HL-60/S4 treated with retinoic acid at 250 ng/mL for 4 days and 3 days (cell line): ENCODE data around the gene OPRD1.
"Not testable (repeated sequence)": the region's sequence is repeated elsewhere in the genome, so short reads cannot be mapped to it uniquely, and the experiment has no call there.

Source experiments
- in situ Hi-C: fragments of 300-500 bp; cut with MboI; formaldehyde crosslinking; loops from 2 replicates; pipeline ENCODE4 v1.7.0; 2022; ENCODE audit warnings: low sequenced_read_pairs

The OPRD1 gene

GRCh38 chr1:28796352-28797211 lies 15.4 kb upstream of the OPRD1 start:
- in situ Hi-C loops = no loop called here

GRCh38 chr1:28800324-28800723 lies 11.6 kb upstream of the OPRD1 start:
- in situ Hi-C loops = no loop called here

DNA sequence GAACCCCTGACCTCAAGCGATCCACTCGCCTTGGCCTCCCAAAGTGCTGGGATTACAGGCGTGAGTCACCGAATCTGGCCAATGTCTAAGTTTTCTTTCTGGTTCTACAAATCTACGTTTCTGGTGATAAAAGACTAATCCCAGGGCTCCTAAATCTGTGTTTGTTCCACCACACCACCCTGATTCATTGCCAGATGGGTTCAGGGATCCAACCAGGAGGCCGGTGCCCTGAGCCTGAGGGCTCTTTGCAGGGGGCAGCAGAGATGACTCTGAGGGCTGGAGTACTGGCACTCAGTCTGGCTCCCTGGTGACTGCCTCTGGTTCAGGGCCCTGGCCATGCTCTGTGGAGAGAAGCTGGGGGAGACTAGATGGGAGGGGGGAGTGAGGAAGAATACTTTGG lies 10.5 kb upstream of the OPRD1 start:
- in situ Hi-C loops = no loop called here

- in situ Hi-C loops = no loop called here
These were observed 8.9 kb upstream of the OPRD1 start for GRCh38 chr1:28803051-28803450.

GRCh38 chr1:28803662-28804061 lies 8.3 kb upstream of the OPRD1 start:
- in situ Hi-C loops = no loop called here

DNA sequence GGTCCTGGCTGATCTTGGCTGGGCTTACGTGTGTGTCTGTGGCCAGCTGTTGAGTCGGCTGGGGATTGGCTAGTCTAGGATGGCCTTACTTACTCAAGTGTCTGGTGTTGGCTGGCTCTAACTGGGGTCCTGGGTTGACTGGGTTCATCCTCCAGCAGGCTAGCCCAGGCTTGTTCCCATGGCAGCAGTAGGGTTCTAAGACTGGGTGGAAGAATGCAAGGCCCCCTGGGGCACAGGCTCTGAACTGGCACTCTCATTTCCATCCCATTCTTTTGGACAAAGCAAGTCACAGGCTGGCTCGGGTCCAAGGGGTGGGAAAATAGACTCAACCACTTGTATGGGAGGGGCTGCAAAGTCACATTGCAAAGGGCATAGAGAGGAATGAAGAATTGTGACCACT lies 7.9 kb upstream of the OPRD1 start:
- in situ Hi-C loops = no loop called here

- in situ Hi-C loops = no loop called here
These were observed 4.9 kb upstream of the OPRD1 start for GRCh38 chr1:28807046-28807445.

DNA sequence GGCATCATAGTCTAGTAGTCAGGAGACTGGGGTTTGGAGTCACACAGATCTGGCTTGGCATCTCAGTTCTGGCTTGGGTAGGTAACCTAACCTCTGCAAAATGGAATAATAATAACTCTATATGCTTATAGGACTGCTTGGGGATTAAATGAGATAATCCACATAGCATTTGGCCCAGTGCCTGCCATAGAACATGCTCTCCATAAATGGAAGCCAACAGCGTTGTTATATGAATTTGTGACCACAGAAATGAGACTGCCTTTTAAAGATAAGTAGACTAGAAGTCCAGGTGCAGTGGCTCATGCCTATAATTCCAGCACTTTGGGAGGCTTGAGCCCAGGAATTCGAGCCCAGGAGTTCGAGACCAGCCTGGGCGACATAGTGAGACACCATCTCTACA lies 4.0 kb upstream of the OPRD1 start:
- in situ Hi-C loops = no loop called here

DNA sequence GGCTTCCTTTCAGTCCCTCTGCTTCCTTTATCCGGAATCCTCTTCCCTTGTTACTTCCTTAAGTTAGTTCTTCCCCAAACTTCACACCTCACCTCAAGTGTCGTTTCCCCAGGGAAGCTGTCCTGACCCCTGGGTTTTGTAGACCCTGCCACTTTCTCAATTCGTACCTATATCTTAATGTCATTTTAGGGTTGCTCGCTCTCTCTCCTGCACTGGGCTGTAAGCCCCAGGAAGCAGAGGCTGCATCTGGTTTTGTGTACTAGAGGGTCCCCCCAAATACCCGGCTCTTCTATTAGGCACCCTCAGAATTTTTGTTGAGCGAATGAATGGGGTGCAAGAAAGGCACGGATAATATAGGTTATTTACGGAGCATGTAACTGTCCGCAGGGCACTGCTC lies 603 bp upstream of the OPRD1 start:
- in situ Hi-C loops = no loop called here

DNA sequence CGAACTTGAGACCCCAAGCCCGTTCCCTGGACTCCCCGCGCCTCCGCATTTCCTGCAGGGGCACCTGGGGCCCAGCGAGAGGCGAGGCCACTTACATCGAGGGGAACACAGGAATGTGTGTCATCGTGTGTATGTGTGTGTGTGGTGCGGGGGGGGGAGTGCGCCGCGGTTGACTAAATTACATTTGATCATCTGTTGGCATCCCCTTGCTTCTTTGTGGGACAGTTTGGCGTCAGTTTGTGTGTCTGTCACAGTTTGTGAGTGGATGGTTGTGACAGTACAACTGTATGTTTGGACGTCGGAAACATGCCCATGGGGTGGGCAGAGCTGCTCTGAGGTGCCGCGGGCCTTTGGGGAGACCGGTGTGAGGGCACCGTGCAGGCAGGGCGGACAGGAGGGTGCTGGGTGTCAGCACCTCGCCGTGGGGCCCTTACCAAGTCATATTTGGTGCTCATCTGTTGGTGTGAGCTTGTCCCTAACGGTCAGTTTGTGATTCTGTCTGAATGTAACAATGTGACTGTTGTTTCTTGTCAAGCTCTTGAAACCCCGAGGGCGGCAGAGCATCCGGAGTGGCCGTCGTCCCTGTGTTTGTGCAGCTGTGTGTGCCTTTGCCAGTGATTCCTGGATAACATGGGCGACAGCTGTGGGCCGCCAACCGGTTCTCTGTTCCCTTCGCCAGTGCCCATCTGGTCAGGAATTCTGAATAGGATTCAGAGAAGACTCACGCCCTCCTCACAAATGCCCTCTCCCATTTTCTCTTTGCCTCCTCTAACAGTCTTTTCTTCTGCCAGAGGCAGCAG lies 899 bp downstream of the OPRD1 start:
- in situ Hi-C loops = no loop called here

DNA sequence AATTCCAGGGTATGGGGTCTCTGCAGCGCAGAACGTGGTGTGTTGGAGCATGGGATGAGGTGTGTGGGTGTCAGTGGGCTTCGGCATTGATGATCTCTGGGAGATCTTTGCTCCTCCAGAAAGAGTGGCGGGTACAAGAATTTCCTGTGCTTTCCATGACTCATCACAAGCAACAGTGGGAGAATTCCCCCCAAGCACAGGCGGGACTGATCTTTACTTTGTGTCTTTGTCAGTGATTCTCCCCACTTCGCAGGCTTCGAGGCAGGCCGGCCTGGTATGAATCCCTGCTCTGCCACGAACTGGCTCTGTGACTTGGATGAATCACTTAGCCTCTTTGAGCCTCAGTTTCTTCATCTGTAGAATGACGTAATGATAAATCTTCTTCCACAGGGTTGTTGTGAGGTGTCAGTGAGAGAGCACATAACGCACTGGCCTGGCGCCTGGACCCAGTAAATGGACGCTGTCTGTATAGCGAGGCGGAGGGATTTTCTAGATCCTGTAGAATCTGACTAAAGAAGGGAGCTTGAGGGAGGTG lies 2.0 kb downstream of the OPRD1 start:
- in situ Hi-C loops = no loop called here

DNA sequence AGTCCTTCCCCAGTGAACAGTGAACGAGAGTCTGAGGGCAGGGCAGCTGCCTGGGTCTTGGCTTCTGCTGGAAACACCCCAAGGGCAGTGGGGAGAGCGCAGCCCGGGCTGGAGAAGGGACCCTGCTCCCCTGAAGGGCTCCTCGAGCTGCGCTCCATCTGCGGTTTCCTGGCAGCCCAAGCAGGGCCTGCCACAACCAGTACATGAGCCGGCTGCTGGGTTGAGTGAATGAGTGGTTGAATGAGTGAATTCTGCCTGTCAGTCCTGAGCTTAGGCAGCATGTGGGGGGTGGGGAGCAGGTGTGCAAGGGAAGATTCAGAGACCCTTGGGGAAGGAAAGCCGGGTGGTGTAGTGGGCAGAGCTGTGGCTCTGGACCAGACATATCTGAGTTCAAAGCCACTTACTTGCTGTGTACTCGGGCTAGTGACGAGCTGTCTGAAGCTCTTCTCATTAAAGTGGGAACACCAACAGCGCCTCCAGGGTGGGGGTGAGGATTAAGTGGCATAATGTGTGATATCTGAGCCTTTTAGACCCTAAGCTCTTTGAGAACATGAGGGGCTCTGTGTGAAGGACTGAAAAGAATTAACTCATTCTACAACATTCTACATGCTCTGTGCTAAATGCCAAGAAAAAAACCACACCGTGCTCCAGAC lies 3.7 kb downstream of the OPRD1 start:
- in situ Hi-C loops = no loop called here

DNA sequence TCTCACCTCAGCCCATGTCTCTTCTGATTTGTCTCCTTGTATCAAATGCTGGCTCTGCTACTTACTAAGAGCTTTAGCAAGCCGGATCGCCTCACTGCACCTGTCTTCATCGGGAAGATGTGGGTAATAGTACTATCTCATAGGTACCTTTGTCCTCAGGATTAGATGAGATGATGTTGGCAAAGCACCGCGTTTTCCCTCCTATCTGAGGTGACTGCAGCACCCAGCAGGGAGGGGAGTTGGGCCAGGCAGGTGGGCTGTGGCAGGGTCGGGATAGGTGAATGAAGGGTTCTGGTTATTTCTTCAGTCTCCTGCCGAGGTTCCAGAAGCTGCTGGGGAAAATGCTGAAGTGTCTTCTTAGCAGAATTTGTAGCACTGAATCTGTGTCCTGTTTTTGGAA lies 5.2 kb downstream of the OPRD1 start:
- in situ Hi-C loops = no loop called here

DNA sequence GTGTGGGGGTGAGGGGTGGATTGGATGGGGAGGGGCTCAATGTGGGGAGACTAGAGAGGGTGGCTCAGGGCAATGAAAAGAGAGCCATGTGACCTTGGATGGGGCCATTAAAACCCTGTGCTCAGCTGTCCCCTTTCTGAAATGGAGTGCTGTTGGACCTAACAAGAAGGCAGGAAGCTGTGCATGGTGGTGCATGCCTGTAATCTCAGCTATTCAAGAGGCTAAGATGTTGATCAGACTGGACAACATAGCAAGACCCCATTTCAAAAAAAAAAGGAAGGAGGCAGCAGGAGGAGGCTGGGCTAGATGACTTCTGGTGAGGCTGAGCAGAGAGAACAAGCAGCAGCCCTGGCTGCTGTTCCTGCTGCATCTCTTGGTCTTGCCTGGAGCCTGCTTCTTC lies 7.0 kb downstream of the OPRD1 start:
- in situ Hi-C loops = no loop called here

DNA sequence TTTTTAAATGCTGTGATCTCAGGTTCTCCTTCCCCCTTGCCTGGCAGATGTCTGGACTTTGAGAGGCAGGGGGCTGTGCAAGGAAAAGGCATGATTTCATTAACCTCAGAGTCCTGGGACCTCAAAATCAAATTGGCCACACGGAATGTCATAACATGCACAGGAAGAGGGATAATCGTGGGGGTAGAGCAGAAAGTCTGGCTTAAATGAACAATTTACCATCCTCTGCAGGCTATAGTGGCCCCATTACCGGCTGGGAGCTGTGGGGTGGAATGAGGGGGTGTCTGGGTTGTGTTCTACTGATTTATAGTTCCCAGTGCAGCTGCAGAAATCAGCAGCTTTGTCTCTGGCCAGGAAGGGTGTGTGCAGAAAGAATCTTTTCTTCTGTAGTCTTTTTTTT lies 10.8 kb downstream of the OPRD1 start:
- in situ Hi-C loops = no loop called here

GRCh38 chr1:28824061-28824460 lies 12.1 kb downstream of the OPRD1 start:
- in situ Hi-C loops = not testable (repeated sequence)

GRCh38 chr1:28828227-28828858 lies 16.4 kb downstream of the OPRD1 start:
- in situ Hi-C loops = not testable (repeated sequence)

DNA sequence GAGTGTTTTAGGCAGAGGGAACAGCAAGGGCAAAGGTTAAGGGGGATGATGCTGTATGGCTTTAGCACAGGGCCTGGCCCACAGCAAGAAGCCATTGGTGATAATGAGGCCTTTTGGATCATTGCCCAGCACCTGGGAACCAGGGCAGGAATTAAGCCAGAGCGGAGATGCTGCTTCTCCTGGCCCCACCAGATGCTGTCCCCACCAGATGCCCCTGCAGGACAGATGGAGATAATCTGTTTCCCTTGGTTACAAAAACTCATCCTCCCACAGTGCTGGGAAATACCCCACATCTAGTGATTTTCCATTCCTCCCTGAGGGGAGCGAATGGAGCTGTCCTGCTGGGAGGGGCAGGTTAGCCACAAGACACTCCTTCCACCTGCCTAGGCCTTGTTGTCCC lies 18.8 kb downstream of the OPRD1 start:
- in situ Hi-C loops = no loop called here

DNA sequence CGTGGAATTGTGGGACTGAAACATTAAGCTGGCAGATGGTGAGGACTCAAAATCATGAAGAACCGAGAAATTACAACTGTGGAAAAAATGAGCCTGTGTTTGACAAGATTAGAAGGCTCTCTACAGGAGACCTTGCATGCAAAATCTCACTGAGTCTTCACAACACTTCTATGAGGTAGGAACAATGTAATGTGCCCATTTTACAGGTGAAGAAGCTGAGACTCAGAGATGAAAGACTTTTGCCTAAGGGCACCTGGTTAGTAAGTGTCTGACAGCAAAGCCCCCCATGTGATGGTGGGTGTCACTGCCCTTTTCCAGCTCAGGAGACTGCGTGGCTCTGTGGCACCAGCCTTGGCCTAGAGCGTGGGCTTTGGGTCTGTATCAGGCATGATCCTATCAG lies 21.0 kb downstream of the OPRD1 start:
- in situ Hi-C loops = no loop called here

GRCh38 chr1:28833381-28833780 lies 21.4 kb downstream of the OPRD1 start:
- in situ Hi-C loops = no loop called here

DNA sequence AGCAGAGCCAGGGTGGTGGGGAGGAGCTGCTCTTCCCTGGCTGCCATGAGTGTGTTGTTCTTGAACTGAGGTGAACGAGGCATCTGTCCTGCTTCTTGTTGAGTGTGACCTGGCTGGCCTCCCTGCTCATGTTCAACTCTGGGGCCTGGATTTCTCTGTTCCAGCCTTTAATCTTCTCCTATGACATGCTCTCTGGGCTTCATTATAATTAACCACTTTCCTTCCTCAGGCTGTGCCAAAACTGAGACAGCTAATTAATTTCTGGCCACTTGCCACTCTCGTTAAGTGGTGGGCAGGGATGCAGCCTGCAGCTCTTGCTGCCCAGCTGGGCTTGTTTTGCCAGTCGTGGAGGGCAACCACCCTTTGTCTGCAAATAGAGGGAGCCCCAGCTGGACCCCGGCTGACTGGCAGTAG lies 23.3 kb downstream of the OPRD1 start:
- in situ Hi-C loops = no loop called here
